Measurements from ENCODE around the gene SOST.

The SOST gene

GRCh38 chr17:43740541-43740940 is 18.1 kb downstream of the SOST start:
- DNase-seq: no peak

GRCh38 chr17:43737722-43738121 is 20.9 kb downstream of the SOST start:
- no peak for DNase-seq

GRCh38 chr17:43736389-43736788 is 22.2 kb downstream of the SOST start:
- DNase-seq: no peak

- DNase-seq: no peak
Measured at GRCh38 chr17:43734376-43734775, 24.2 kb downstream of the SOST start.

GRCh38 chr17:43733956-43734355 is 24.6 kb downstream of the SOST start:
- DNase-seq: no peak

- DNase-seq: no peak
Measured at GRCh38 chr17:43732958-43733357, 25.6 kb downstream of the SOST start.

GRCh38 chr17:43728081-43728480 is 30.5 kb downstream of the SOST start:
- DNase-seq: no peak

GRCh38 chr17:43723697-43724359 is 34.8 kb downstream of the SOST start:
- no peak for DNase-seq

GRCh38 chr17:43722870-43723665 is 35.5 kb downstream of the SOST start:
- DNase-seq: no peak

- no peak for DNase-seq
Measured at GRCh38 chr17:43722269-43722619, 36.3 kb downstream of the SOST start.

GRCh38 chr17:43721537-43722268 is 36.9 kb downstream of the SOST start:
- no peak for DNase-seq

- peak; percentile 74 for DNase-seq
Measured at GRCh38 chr17:43720311-43721060, 38.1 kb downstream of the SOST start.

GRCh38 chr17:43719578-43719977 is 39.0 kb downstream of the SOST start:
- DNase-seq: no peak

- no peak for DNase-seq
Measured at GRCh38 chr17:43718544-43718943, 40.0 kb downstream of the SOST start.

- DNase-seq: no peak
Measured at GRCh38 chr17:43717913-43718312, 40.7 kb downstream of the SOST start.

- DNase-seq: no peak
Measured at GRCh38 chr17:43714465-43715149, 44.0 kb downstream of the SOST start.

- DNase-seq: no peak
Measured at GRCh38 chr17:43713494-43714162, 45.0 kb downstream of the SOST start.

- no peak for DNase-seq
Measured at GRCh38 chr17:43712397-43712796, 46.2 kb downstream of the SOST start.

GRCh38 chr17:43710101-43710500 is 48.5 kb downstream of the SOST start:
- no peak for DNase-seq

- DNase-seq: no peak
Measured at GRCh38 chr17:43709210-43709609, 49.4 kb downstream of the SOST start.

GRCh38 chr17:43707184-43707583 is 51.4 kb downstream of the SOST start:
- DNase-seq: no peak

GRCh38 chr17:43706235-43706634 is 52.4 kb downstream of the SOST start:
- DNase-seq: no peak
